ENCODE measurements around the gene TMCO2. TPM values are rescaled to one million over a fixed set of nuclear protein-coding genes. Genes with fewer than 3 reads are reported as not detected.
"Not testable (repeated sequence)": the region's sequence is repeated elsewhere in the genome, so short reads cannot be mapped to it uniquely, and the experiment has no call there.

TMCO2 gene
- total RNA-seq (10 to 100 TPM; 35.2 to 81.5 TPM), polyA plus RNA-seq (ENCODE audit: insufficient read depth, low read depth, low replicate concordance) (198 TPM)
- long read RNA-seq, donor 1: 0 reads
- long read RNA-seq, donor 2: 0 reads

DNA sequence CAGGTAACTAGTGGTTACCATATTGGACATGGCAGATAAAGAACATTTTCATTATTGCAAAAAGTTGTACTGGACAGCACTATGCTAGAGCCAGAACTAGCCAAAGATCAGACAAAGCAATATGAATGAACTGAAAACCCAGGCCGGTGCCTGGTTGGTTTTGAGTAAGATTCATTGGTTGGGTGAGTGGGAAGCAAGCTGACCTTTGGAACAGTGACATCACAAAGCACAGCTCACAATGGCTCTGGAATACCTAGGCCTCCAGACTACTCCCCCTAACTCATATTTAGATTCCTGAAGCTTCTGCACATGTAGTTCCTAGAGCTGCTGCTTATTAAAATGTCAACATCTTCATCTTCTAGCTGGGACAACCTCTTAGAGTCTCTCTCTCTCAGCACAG lies at the start of gene TMCO2:
Gene TMCO2, plus strand, starts transcription at position 283 of the 400 bp plus-strand sequence. Its CDS starts 57 bp downstream, at position 340.
- no peaks in the 10 kb centered on the region for H3K36me3 ChIP-seq (ENCODE audit: low read depth, missing control alignments)
- no peak within 1 kb of the TSS for H3K4me3 ChIP-seq
- no peaks in the 10 kb centered on the region for H3K27me3 ChIP-seq
- TF ChIP-seq POLR2A (IDR thresholded peaks at IDR 0.05): no peak
- TF ChIP-seq, protein P1, sequence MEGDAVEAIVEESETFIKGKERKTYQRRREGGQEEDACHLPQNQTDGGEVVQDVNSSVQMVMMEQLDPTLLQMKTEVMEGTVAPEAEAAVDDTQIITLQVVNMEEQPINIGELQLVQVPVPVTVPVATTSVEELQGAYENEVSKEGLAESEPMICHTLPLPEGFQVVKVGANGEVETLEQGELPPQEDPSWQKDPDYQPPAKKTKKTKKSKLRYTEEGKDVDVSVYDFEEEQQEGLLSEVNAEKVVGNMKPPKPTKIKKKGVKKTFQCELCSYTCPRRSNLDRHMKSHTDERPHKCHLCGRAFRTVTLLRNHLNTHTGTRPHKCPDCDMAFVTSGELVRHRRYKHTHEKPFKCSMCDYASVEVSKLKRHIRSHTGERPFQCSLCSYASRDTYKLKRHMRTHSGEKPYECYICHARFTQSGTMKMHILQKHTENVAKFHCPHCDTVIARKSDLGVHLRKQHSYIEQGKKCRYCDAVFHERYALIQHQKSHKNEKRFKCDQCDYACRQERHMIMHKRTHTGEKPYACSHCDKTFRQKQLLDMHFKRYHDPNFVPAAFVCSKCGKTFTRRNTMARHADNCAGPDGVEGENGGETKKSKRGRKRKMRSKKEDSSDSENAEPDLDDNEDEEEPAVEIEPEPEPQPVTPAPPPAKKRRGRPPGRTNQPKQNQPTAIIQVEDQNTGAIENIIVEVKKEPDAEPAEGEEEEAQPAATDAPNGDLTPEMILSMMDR (IDR thresholded peaks at IDR 0.05): no peak
- 75 to 81% methylated on average over 1 of the region's 1 CpG for WGBS, 2 donors
- no peaks in the 10 kb centered on the region for H3K9me3 ChIP-seq
- no peak for DNase-seq
- no peaks in the 10 kb centered on the region for H3K4me1 ChIP-seq
- H3K27ac ChIP-seq: no peak within 1 kb of the TSS
- intact Hi-C loops (cut with DNase I; ENCODE audit: low total_unique reads): no loop called here

DNA sequence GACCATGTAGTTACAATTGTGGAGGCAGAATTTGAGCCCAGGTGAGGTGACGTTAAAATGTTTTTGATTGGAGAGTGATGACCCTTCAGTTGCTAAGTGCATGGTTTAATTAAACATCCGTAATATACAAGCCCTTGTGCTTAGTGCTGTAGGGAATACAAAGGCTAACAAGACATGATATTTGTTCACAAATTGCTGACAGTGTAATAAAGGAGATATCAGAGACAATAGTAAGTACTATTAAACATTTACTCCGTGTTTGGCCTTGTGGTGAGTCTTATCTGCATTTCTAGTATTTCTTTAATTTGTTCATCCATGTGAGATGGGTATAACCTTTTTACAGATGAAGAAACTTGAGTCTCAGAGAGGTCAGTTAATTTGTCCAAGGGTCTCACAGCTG lies 48.6 kb upstream of the TMCO2 start:
- intact Hi-C loops (cut with DNase I; ENCODE audit: low total_unique reads): no loop called here
- Histone ChIP-seq H3K27ac (no peak overlapping the region), H3K9me3 (no peaks in the 10 kb centered on the region), H3K4me1 (no peaks in the 10 kb centered on the region), H3K27me3 (no peaks in the 10 kb centered on the region), H3K4me3 (no peak overlapping the region), H3K36me3 (ENCODE audit: low read depth, missing control alignments) (no peaks in the 10 kb centered on the region)
- TF ChIP-seq POLR2A (IDR thresholded peaks at IDR 0.05): no peak
- TF ChIP-seq, protein P1 (IDR thresholded peaks at IDR 0.05): no peak
- no peak for DNase-seq
- WGBS, 2 donors: 66 to 77% methylated on average over 3 of the region's 3 CpGs

DNA sequence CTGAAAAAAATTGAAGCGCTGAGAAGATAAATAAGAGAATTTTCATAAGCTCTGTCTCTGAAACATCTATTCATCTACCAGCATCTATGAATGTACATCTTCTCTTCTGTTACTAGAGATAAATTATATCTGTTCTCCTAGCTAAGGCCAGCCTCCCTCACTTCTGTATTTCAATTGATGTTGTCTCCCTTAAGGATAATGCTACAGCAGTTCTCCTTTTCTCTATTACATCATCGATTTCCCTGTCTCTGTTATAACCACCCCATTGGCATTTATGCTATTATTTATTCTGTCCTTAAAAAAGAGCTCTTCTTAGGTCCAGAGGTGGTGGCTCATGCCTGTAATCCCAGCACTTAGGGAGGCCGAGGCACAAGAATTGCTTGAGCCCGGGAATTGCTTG lies 42.9 kb upstream of the TMCO2 start:
- H3K36me3 ChIP-seq (ENCODE audit: low read depth, missing control alignments): no peaks in the 10 kb centered on the region
- H3K9me3 ChIP-seq: no peaks in the 10 kb centered on the region
- H3K4me1 ChIP-seq: no peaks in the 10 kb centered on the region
- no peaks in the 10 kb centered on the region for H3K27me3 ChIP-seq
- 94 to 95% methylated on average over 4 of the region's 4 CpGs for WGBS, 2 donors
- TF ChIP-seq POLR2A (IDR thresholded peaks at IDR 0.05): no peak
- TF ChIP-seq, protein P1 (IDR thresholded peaks at IDR 0.05): no peak
- DNase-seq: no peak
- no peak overlapping the region for H3K4me3 ChIP-seq
- intact Hi-C loops (cut with DNase I; ENCODE audit: low total_unique reads): no loop called here
- no peak overlapping the region for H3K27ac ChIP-seq

DNA sequence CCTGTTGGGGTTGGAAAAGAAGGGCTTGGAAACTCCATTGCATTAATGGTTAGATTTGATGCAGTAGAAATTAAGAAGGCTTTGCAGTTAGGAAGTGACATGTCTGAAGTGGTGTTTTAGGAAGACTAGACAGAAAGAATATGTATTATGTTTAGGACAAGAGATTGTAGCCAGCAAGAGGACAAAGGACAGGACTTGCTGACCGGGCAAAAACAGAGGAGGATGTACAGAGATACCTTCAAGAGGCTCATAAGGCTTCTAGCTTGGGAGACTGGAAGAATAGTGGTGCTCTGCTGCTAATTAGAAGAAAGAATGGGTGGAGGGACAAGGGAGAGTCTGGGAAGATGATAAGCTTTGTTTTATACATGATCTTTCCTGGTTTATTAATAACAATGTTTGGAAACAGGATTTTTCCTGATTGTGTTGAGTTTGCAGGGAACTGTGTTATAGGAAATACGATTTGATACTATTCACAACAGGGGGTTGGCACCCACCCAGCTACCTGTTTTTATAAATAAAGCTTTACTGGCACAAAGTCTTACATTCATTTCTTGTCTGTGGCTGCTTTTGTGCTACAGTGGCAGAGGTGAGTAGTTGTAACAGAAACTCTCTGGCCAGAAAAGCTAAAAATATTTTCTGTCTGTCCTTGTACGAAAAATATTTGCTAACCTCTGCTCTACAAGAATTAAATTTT lies 37.1 kb upstream of the TMCO2 start:
- TF ChIP-seq, protein P1 (IDR thresholded peaks at IDR 0.05): no peak
- no peak for TF ChIP-seq POLR2A (IDR thresholded peaks at IDR 0.05)
- intact Hi-C loops (cut with DNase I; ENCODE audit: low total_unique reads): no loop called here
- Histone ChIP-seq H3K4me1 (no peaks in the 10 kb centered on the region), H3K27me3 (no peaks in the 10 kb centered on the region), H3K27ac (no peak overlapping the region), H3K36me3 (ENCODE audit: low read depth, missing control alignments) (no peaks in the 10 kb centered on the region), H3K4me3 (no peak overlapping the region), H3K9me3 (no peaks in the 10 kb centered on the region)
- 68% methylated on average over 3 of the region's 3 CpGs for WGBS, 2 donors
- no peak for DNase-seq

DNA sequence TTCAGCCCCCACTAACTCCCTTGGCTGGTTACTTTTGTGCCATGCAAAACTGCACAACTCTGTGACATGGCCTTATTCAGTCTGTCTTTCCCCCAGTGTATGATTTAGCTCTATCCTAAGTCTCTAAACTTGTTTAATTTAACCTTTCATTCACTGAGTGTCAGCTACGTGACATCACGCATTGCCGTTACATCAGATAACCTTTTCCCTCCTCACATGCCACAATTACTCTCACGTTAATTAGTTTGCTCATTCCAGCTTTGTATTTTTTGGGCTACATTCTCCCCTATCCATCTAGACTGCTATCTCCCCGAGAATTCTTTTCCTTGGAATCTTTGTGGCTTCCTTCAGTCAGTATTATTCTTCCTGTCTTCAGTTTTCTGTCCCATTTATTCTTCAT lies 29.4 kb upstream of the TMCO2 start:
- no peak overlapping the region for H3K4me3 ChIP-seq
- no peak overlapping the region for H3K27ac ChIP-seq
- H3K4me1 ChIP-seq: no peaks in the 10 kb centered on the region
- no peak for DNase-seq
- WGBS, 2 donors: 89 to 94% methylated on average over 5 of the region's 5 CpGs
- intact Hi-C loops (cut with DNase I; ENCODE audit: low total_unique reads): no loop called here
- TF ChIP-seq, protein P1 (IDR thresholded peaks at IDR 0.05): no peak
- no peak for TF ChIP-seq POLR2A (IDR thresholded peaks at IDR 0.05)
- H3K27me3 ChIP-seq: no peaks in the 10 kb centered on the region
- no peaks in the 10 kb centered on the region for H3K36me3 ChIP-seq (ENCODE audit: low read depth, missing control alignments)
- no peaks in the 10 kb centered on the region for H3K9me3 ChIP-seq

DNA sequence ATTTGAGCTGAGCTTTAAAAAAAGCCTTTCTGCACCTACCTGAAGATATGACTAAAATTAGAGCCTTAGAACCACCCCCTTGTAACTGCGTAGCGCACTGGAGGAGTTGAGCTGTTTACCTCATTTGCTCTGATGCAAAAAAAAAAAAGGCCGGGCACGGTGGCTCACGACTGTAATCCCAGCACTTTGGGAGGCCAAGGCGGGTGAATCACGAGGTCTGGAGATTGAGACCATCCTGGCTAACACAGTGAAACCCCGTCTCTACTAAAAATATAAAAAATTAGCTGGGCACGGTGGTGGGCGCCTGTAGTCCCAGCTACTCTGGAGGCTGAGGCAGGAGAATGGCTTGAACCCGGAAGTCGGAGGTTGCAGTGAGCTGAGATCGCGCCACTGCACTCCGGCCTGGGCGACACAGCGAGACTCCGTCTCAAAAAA lies 26.2 kb upstream of the TMCO2 start:
- H3K4me1 ChIP-seq; H3K27ac ChIP-seq; H3K4me3 ChIP-seq; H3K9me3 ChIP-seq; DNase-seq; H3K36me3 ChIP-seq (ENCODE audit: low read depth, missing control alignments); intact Hi-C loops (cut with DNase I; ENCODE audit: low total_unique reads); H3K27me3 ChIP-seq: not testable (repeated sequence)
- WGBS, 2 donors: 92 to 96% methylated on average over 18 of the region's 18 CpGs

Data from testis (tissue), 5 donors.